HG02981 (cell line): Measurements from ENCODE around the gene LRRTM3.

Experiments used
- ATAC-seq: cut with Tn5 transposase; IDR thresholded peaks from one replicate; pipeline ENCODE4 v1.9.1; 2021; ENCODE audit warnings: mild to moderate bottlenecking, moderate library complexity; ENCODE audit not compliant: unreplicated experiment

LRRTM3 gene

GRCh38 chr10:67015225-67015624, 89.4 kb downstream of the LRRTM3 start:
- ATAC-seq: no peak

- no peak for ATAC-seq
Observed at GRCh38 chr10:67017218-67017617, 91.4 kb downstream of the LRRTM3 start.

- no peak for ATAC-seq
Observed at GRCh38 chr10:67022099-67022498, 96.3 kb downstream of the LRRTM3 start.

- ATAC-seq: no peak
Observed at GRCh38 chr10:67033878-67034277, 108.0 kb downstream of the LRRTM3 start.

GRCh38 chr10:67036808-67037207, 111.0 kb downstream of the LRRTM3 start:
- ATAC-seq: no peak

GRCh38 chr10:67043041-67043440, 117.2 kb downstream of the LRRTM3 start:
- ATAC-seq: no peak

- no peak for ATAC-seq
Observed at GRCh38 chr10:67045404-67045803, 119.6 kb downstream of the LRRTM3 start.

GRCh38 chr10:67046507-67046906, 120.7 kb downstream of the LRRTM3 start:
- ATAC-seq: no peak

GRCh38 chr10:67049988-67050387, 124.2 kb downstream of the LRRTM3 start:
- no peak for ATAC-seq

- ATAC-seq: no peak
Observed at GRCh38 chr10:67050415-67050814, 124.6 kb downstream of the LRRTM3 start.

GRCh38 chr10:67072654-67073053, 146.8 kb downstream of the LRRTM3 start:
- no peak for ATAC-seq

GRCh38 chr10:67075491-67075971, 149.7 kb downstream of the LRRTM3 start:
- ATAC-seq: no peak

GRCh38 chr10:67076144-67076543, 150.3 kb downstream of the LRRTM3 start:
- no peak for ATAC-seq

GRCh38 chr10:67077376-67077775, 151.5 kb downstream of the LRRTM3 start:
- no peak for ATAC-seq

GRCh38 chr10:67079126-67079525, 153.3 kb downstream of the LRRTM3 start:
- ATAC-seq: no peak

GRCh38 chr10:67086327-67087134, 160.7 kb downstream of the LRRTM3 start:
- no peak for ATAC-seq

GRCh38 chr10:67087135-67087425, 161.2 kb downstream of the LRRTM3 start:
- ATAC-seq: no peak

GRCh38 chr10:67088036-67088435, 162.2 kb downstream of the LRRTM3 start:
- ATAC-seq: no peak

- ATAC-seq: no peak
Observed at GRCh38 chr10:67095531-67095930, 169.7 kb downstream of the LRRTM3 start.

GRCh38 chr10:67098461-67098860, 172.6 kb downstream of the LRRTM3 start:
- ATAC-seq: no peak

- no peak for ATAC-seq
Observed at GRCh38 chr10:67100951-67101350, 175.1 kb downstream of the LRRTM3 start.

- ATAC-seq: no peak
Observed at GRCh38 chr10:67107670-67108069, 181.8 kb downstream of the LRRTM3 start.

GRCh38 chr10:67110286-67110685, 184.4 kb downstream of the LRRTM3 start:
- ATAC-seq: no peak
